Omental fat pad (tissue), 4 donors: ENCODE data around the gene KRT83. TPM values are rescaled to one million over a fixed set of nuclear protein-coding genes. Genes with fewer than 3 reads are reported as not detected.

Experiments used
- ATAC-seq: fragments of 150-250 bp; one replicate; pipeline ENCODE4 v1.9.1; 2016; ENCODE audit warnings: mild to moderate bottlenecking, moderate library complexity; ENCODE audit not compliant: low FRiP score
- DNase-seq: peaks from one replicate; pipeline ENCODE4 v3.0.0-alpha.2; 2019; ENCODE audit warnings: low spot score
- total RNA-seq, 4 donors: library from RNA; depleted of rRNA; stranded (reverse); fragments of >200 nt; gene quantifications; one replicate each; pipeline ENCODE4 v1.1.0, GENCODE V29; 2016
- TF ChIP-seq, protein P1 (sequence below), 3 donors: fragments of 450-650 bp; IDR thresholded peaks; one replicate each; pipeline ENCODE4 v1.5.1; 2016 to 2017; ENCODE audit warnings: antibody characterized with exemption in 3 of 3, mild to moderate bottlenecking in 3 of 3, moderate library complexity in 2 of 3

KRT83 gene
- total RNA-seq, 4 donors from 2014 or later, result not detected

GRCh38 chr12:52354200-52354599 is 33.0 kb upstream of the KRT83 start:
- ATAC-seq, result no peak
- TF ChIP-seq, protein P1, sequence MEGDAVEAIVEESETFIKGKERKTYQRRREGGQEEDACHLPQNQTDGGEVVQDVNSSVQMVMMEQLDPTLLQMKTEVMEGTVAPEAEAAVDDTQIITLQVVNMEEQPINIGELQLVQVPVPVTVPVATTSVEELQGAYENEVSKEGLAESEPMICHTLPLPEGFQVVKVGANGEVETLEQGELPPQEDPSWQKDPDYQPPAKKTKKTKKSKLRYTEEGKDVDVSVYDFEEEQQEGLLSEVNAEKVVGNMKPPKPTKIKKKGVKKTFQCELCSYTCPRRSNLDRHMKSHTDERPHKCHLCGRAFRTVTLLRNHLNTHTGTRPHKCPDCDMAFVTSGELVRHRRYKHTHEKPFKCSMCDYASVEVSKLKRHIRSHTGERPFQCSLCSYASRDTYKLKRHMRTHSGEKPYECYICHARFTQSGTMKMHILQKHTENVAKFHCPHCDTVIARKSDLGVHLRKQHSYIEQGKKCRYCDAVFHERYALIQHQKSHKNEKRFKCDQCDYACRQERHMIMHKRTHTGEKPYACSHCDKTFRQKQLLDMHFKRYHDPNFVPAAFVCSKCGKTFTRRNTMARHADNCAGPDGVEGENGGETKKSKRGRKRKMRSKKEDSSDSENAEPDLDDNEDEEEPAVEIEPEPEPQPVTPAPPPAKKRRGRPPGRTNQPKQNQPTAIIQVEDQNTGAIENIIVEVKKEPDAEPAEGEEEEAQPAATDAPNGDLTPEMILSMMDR (IDR thresholded peaks at IDR 0.05), result no peak

DNA sequence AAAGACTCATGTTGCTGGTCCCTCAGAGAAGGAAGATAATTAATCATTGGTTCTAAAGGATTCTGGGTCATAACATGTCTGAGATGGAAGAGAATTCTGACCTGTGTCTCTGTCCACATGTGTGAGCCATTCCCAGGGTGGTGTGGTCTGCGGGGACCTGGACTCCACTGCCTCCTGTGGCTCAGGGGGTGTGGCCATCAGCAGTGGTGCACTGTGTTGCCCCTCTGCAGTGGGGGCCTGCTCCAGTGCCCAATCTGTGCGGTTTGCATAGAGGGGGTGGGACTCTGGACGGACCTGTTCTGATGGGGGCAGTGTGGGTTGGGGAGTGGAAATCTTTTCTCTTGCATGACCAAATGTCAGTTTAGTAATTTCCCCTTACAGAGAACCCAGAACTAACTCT is 32.6 kb upstream of the KRT83 start:
- DNase-seq (no peak), ATAC-seq (no peak)
- TF ChIP-seq, protein P1 (IDR thresholded peaks at IDR 0.05), result no peak

More at GRCh38 chr12:52354200-52354599, 33.0 kb upstream of the KRT83 start:
- DNase-seq, result no peak

DNA sequence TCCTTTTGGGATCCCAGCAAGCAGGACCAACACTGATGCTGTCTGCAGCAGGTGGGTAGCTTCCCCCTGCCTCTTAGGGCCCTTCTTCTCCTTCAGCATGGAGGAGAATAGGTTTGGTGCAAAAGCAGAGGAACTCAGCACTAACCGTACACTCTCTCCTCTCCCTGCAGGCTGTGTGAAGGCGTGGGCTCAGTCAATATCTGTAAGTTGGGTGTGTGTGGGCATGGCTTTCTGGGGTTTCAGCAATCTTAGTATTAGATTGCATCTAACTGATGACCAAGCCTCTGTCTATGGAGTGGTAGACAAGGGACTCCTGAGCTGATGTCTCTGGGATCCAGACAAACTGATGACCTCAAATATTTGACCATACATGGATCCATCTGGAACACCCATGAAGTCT is 31.8 kb upstream of the KRT83 start:
- DNase-seq, result no peak
- TF ChIP-seq, protein P1 (IDR thresholded peaks at IDR 0.05), result no peak
- ATAC-seq, result no peak

GRCh38 chr12:52351196-52352059 is 30.2 kb upstream of the KRT83 start:
- no peak for DNase-seq
- ATAC-seq, result no peak
- TF ChIP-seq, protein P1 (IDR thresholded peaks at IDR 0.05), result no peak

DNA sequence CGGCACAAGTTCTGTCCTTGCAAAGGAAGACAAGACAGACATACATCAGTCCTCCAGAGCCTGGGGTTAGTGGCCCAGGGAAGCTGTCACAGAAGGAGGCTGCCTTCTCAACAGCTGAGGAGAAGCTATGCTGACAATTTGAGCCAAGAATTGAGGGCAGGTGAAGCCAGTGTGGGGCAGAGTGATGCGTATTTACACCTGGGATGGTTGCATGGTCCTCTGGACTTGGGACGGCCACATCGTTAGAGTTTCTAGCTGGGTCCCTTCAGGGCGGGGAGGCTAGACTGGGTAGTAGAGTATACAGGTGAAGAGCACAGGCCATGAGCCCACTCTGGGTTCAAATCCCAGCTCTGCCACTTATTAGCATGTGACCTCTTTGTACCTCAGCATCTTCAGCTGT is 29.6 kb upstream of the KRT83 start:
- DNase-seq (no peak), ATAC-seq (no peak)
- TF ChIP-seq, protein P1 (IDR thresholded peaks at IDR 0.05), result no peak

- TF ChIP-seq, protein P1 (IDR thresholded peaks at IDR 0.05), result no peak
- DNase-seq (no peak), ATAC-seq (no peak)
These were observed 28.9 kb upstream of the KRT83 start for GRCh38 chr12:52350021-52350620.
